ENCODE measurements around the gene TAS2R16. TPM values are rescaled to one million over a fixed set of nuclear protein-coding genes. Genes with fewer than 3 reads are reported as not detected.

TAS2R16 gene
- total RNA-seq, 2 experiments from 2014 or later: not detected

DNA sequence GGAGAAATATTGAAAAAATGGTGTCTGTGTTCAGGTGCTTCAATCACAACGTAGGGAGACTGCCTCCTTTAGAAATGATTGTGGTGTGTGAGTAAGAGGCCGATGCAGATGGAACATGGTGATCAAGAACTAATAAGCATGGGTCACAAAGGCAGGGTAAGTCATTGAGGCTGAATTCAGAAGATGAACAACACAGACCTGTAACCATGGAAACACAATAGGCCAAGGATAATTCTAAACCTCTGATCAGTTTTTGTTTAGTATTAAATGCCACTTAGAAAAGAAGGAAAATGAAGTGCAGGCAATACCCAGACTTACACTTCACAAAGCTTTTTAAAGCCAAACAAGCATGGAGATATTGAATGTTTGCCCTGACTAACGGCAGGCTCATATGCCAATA lies 32.8 kb upstream of the TAS2R16 start:
- BruUV-seq (replicated peaks): no TSS peak
- no peaks in the 10 kb centered on the region for H3K9me2 ChIP-seq (ENCODE audit: insufficient read depth, low read length)
- no peak overlapping the region for H3K4me3 ChIP-seq (ENCODE audit: low read depth, low read length, poor library complexity, severe bottlenecking)
- no peaks in the 10 kb centered on the region for H3K9me3 ChIP-seq (ENCODE audit: low read length)
- no peaks in the 10 kb centered on the region for H4K20me1 ChIP-seq (ENCODE audit: insufficient read depth, low read length)
- H3K4me1 ChIP-seq (ENCODE audit: insufficient read depth, low read length, poor library complexity, severe bottlenecking): no peaks in the 10 kb centered on the region
- TF ChIP-seq EZH2phosphoT487 (IDR thresholded peaks at IDR 0.05; ENCODE audit: borderline replicate concordance, low read depth, low read length): no peak
- TF ChIP-seq, protein P1, sequence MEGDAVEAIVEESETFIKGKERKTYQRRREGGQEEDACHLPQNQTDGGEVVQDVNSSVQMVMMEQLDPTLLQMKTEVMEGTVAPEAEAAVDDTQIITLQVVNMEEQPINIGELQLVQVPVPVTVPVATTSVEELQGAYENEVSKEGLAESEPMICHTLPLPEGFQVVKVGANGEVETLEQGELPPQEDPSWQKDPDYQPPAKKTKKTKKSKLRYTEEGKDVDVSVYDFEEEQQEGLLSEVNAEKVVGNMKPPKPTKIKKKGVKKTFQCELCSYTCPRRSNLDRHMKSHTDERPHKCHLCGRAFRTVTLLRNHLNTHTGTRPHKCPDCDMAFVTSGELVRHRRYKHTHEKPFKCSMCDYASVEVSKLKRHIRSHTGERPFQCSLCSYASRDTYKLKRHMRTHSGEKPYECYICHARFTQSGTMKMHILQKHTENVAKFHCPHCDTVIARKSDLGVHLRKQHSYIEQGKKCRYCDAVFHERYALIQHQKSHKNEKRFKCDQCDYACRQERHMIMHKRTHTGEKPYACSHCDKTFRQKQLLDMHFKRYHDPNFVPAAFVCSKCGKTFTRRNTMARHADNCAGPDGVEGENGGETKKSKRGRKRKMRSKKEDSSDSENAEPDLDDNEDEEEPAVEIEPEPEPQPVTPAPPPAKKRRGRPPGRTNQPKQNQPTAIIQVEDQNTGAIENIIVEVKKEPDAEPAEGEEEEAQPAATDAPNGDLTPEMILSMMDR (conservative IDR thresholded peaks at IDR 0.05; ENCODE audit: low read length): no peak
- no peak overlapping the region for H3K27ac ChIP-seq (ENCODE audit: low read depth, low read length, poor library complexity, severe bottlenecking)
- H3K79me2 ChIP-seq (ENCODE audit: insufficient read depth, low read depth, low read length): no peaks in the 10 kb centered on the region
- POLR2A ChIA-PET: no interaction called here
- no peaks in the 10 kb centered on the region for H3K36me3 ChIP-seq (ENCODE audit: insufficient read depth, low read length)
- CTCF ChIA-PET (ENCODE audit: unreplicated experiment): no interaction called here
- H3K4me2 ChIP-seq (ENCODE audit: low read length): no peak overlapping the region
- H2AFZ ChIP-seq (ENCODE audit: low read length): no peak overlapping the region
- intact Hi-C loops (cut with micrococcal nuclease; ENCODE audit: unreplicated experiment): no loop called here
- no peak for DNase-seq (ENCODE audit: low spot score)

DNA sequence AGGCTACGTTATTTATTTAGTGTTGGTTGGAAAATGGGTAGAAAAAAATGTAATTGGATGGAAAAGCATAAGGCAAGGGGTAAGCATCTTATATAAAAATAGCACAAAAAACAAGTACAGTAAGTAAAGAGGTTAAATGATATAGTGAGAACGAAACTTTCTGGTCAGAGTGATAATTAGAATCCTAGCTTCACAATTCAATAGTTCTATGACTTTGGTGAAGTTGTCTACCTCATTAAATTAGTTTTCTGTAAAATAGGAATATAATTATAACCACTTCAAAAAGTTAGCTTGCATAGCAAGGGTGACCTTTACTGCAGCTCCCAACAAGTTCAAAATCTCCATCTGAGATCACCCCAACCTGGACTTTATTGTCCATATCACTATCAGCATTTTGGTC lies 30.8 kb upstream of the TAS2R16 start:
- Histone ChIP-seq H3K4me2 (ENCODE audit: low read length) (no peak overlapping the region), H3K79me2 (ENCODE audit: insufficient read depth, low read depth, low read length) (no peaks in the 10 kb centered on the region), H4K20me1 (ENCODE audit: insufficient read depth, low read length) (no peaks in the 10 kb centered on the region), H3K27ac (ENCODE audit: low read depth, low read length, poor library complexity, severe bottlenecking) (no peak overlapping the region), H3K36me3 (ENCODE audit: insufficient read depth, low read length) (no peaks in the 10 kb centered on the region), H3K9me2 (ENCODE audit: insufficient read depth, low read length) (no peaks in the 10 kb centered on the region), H3K4me1 (ENCODE audit: insufficient read depth, low read length, poor library complexity, severe bottlenecking) (no peaks in the 10 kb centered on the region), H3K9me3 (ENCODE audit: low read length) (no peaks in the 10 kb centered on the region), H3K4me3 (ENCODE audit: low read depth, low read length, poor library complexity, severe bottlenecking) (no peak overlapping the region), H2AFZ (ENCODE audit: low read length) (no peak overlapping the region)
- no peak for DNase-seq (ENCODE audit: low spot score)
- TF ChIP-seq, protein P1 (conservative IDR thresholded peaks at IDR 0.05; ENCODE audit: low read length): no peak
- no peak for TF ChIP-seq EZH2phosphoT487 (IDR thresholded peaks at IDR 0.05; ENCODE audit: borderline replicate concordance, low read depth, low read length)
- CTCF ChIA-PET (ENCODE audit: unreplicated experiment): no interaction called here
- intact Hi-C loops (cut with micrococcal nuclease; ENCODE audit: unreplicated experiment): no loop called here
- POLR2A ChIA-PET: no interaction called here
- BruUV-seq (replicated peaks): no TSS peak

DNA sequence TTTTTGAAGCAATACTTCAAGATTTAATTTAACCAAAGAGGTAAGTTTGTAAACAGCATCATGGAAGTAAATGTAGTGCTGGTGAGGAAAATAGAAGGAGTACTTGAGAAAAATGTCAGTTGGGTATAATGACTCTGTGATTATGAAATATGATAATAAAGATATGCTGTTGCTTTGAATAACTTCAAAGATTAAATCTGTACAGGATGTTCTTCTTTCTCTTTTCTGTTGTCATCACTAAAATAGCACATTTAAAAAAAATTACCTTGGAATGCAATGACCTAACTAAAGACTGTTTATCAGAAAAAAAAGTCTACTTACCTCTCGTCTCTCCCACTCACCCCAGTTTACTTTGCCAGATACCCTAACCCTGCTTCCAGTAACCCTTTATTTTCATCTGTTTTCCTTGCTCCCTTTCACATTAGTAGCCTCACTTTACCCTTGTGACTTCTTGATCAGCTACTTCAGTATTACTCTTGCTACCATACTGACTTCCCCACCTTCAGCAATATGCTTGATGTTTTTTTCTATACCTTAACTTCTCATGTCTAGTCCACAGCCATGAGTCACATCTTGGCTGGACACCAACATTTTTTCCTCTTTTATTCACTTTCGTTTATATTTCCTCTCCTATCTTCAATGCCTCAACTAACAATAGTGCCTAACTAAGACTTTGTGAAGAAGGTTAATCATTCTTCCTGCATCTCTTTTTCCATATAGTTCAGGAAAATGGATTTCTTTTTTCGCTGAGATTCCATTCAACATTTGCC lies 29.7 kb upstream of the TAS2R16 start:
- Histone ChIP-seq H3K4me3 (ENCODE audit: low read depth, low read length, poor library complexity, severe bottlenecking) (no peak overlapping the region), H3K36me3 (ENCODE audit: insufficient read depth, low read length) (no peaks in the 10 kb centered on the region), H3K27ac (ENCODE audit: low read depth, low read length, poor library complexity, severe bottlenecking) (no peak overlapping the region), H3K9me2 (ENCODE audit: insufficient read depth, low read length) (no peaks in the 10 kb centered on the region), H3K9me3 (ENCODE audit: low read length) (no peaks in the 10 kb centered on the region), H2AFZ (ENCODE audit: low read length) (no peak overlapping the region), H3K4me1 (ENCODE audit: insufficient read depth, low read length, poor library complexity, severe bottlenecking) (no peaks in the 10 kb centered on the region), H3K4me2 (ENCODE audit: low read length) (no peak overlapping the region), H3K79me2 (ENCODE audit: insufficient read depth, low read depth, low read length) (no peaks in the 10 kb centered on the region), H4K20me1 (ENCODE audit: insufficient read depth, low read length) (no peaks in the 10 kb centered on the region)
- no peak for DNase-seq (ENCODE audit: low spot score)
- BruUV-seq (replicated peaks): no TSS peak
- no peak for TF ChIP-seq EZH2phosphoT487 (IDR thresholded peaks at IDR 0.05; ENCODE audit: borderline replicate concordance, low read depth, low read length)
- TF ChIP-seq, protein P1 (conservative IDR thresholded peaks at IDR 0.05; ENCODE audit: low read length): no peak
- intact Hi-C loops (cut with micrococcal nuclease; ENCODE audit: unreplicated experiment): no loop called here
- ChIA-PET CTCF (ENCODE audit: unreplicated experiment) (no interaction called here), POLR2A (no interaction called here)
